Measurements from ENCODE around the gene SRPX.

Gene SRPX

GRCh38 chrX:38225093-38225492 lies 4.4 kb upstream of the SRPX start:
- DNase-seq (ENCODE audit: low spot score): no peak
- no peak for TF ChIP-seq CTCF (IDR thresholded peaks at IDR 0.05; ENCODE audit: borderline replicate concordance, control extremely low read depth, extremely low read depth, insufficient read depth, missing control alignments)
- in situ Hi-C loops (cut with MboI; ENCODE audit: low sequenced_read_pairs, unreplicated experiment): no loop called here

GRCh38 chrX:38224160-38224559 lies 3.5 kb upstream of the SRPX start:
- TF ChIP-seq CTCF (IDR thresholded peaks at IDR 0.05; ENCODE audit: borderline replicate concordance, control extremely low read depth, extremely low read depth, insufficient read depth, missing control alignments): no peak
- in situ Hi-C loops (cut with MboI; ENCODE audit: low sequenced_read_pairs, unreplicated experiment): no loop called here
- DNase-seq (ENCODE audit: low spot score): no peak

DNA sequence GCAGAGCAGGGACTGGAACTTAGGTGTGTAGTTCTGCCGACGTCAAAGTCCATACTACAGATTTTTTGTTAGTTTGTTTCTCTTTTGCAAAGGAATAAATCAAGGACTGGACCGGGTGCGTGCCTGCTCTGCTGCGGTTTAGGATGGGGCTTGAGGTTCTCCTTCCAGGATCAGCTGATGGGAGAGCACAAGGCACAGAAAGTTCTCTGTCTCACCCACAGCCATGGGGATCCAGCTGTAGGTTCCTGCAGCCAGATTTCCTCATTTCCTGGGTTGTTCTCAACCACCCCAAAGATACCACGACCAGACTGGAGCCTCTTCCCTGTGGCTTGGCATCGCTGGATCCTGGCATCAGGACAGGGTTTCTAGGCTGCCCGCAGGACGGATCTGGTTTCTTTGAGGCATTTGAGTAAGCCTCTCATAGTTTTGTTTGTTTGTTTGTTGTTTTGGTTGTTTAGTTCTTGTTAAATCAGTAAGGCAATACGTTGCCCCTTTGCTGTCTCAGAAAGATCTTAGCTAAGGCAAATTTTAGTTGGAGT lies 789 bp upstream of the SRPX start:
- in situ Hi-C loops (cut with MboI; ENCODE audit: low sequenced_read_pairs, unreplicated experiment): no loop called here
- DNase-seq (ENCODE audit: low spot score): no peak

GRCh38 chrX:38220024-38220414 lies 652 bp downstream of the SRPX start:
- TF ChIP-seq CTCF (IDR thresholded peaks at IDR 0.05; ENCODE audit: borderline replicate concordance, control extremely low read depth, extremely low read depth, insufficient read depth, missing control alignments): no peak
- DNase-seq (ENCODE audit: low spot score): peak; percentile 41
- in situ Hi-C loops (cut with MboI; ENCODE audit: low sequenced_read_pairs, unreplicated experiment): no loop called here

More for the DNA sequence above, 789 bp upstream of the SRPX start:
- TF ChIP-seq CTCF (IDR thresholded peaks at IDR 0.05; ENCODE audit: borderline replicate concordance, control extremely low read depth, extremely low read depth, insufficient read depth, missing control alignments): no peak

DNA sequence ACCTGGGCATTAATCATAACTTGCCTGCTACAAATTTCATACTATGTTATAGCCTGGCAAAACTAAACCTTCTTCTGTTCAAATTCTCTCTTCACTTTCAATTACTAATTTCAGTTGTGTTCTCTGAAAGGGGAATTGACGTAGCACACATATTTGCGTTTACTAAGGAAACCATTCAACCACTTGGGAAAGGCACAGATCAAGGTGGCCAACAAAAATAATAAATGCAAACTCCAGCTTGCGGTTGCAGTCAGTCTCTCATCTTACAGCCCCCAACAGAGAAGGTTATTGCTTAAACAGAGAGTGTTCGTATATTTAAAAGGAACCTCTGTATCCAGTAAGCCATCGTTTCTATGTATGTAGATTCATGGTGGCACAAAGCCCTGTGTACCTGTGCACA lies 4.0 kb downstream of the SRPX start:
- in situ Hi-C loops (cut with MboI; ENCODE audit: low sequenced_read_pairs, unreplicated experiment): no loop called here
- DNase-seq (ENCODE audit: low spot score): no peak
- TF ChIP-seq CTCF (IDR thresholded peaks at IDR 0.05; ENCODE audit: borderline replicate concordance, control extremely low read depth, extremely low read depth, insufficient read depth, missing control alignments): no peak

DNA sequence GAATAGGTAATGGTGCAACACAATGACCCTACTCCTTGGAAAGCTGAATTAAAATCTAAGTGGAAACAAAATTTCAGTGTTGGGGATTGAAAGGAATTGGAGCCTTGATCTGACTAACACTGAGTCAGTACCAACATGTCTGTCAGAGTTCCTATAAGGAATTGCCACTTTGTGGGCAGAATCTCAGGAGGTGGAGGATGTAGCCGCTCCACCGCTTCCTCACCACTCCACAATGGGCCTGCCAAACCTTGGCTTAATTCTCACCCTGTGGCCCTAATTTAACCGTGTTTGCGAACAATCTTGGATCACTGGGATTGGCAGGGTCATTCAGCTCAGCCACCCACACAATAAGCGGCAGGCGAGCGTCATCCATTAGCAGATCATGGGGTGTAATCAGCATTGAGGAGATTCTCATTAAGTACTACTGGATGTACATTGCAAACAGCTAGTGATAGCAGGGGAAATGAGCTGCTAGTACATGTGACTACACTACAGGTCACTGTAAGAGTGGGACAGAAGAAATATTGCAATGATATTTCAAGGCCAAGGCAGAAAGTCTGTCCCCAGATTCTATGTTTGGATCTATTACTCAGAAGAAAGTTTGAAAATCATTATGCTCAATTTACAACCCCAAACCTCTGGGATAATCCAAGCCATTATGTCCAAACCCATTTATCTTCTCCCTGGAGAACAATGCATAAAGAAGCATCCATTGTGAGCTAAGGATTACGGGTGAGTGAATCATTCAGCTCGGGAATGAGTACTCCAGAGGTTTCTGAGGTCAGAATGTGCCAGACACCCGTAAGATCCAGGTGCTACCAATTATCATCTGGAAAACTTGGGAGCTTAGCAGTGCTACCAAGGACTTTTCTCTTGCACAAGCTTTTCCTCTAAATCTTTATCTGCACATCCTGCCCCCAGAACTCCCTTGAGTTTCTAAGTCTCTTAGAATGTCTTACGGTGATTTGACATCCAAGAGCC lies 5.8 kb downstream of the SRPX start:
- DNase-seq (ENCODE audit: low spot score): no peak
- no peak for TF ChIP-seq CTCF (IDR thresholded peaks at IDR 0.05; ENCODE audit: borderline replicate concordance, control extremely low read depth, extremely low read depth, insufficient read depth, missing control alignments)
- in situ Hi-C loops (cut with MboI; ENCODE audit: low sequenced_read_pairs, unreplicated experiment): no loop called here
